HepG2 (cell line): ENCODE measurements around the gene UBE2M. TPM values are rescaled to one million over a fixed set of nuclear protein-coding genes. Genes with fewer than 3 reads are reported as not detected.

Experiments
- AGO2 ChIP-seq: fragments of 200-400 bp; formaldehyde crosslinking; optimal IDR thresholded peaks from 2 replicates; pipeline ENCODE3; 2017; ENCODE audit warnings: mild to moderate bottlenecking, low read depth, low read length, moderate library complexity
- DNMT1 ChIP-seq: sonication (generic); formaldehyde crosslinking; IDR thresholded peaks from 2 replicates; pipeline ENCODE4 v1.5.1; 2020; ENCODE audit warnings: mild to moderate bottlenecking, missing genetic modification reagents
- HOXA3 ChIP-seq: sonication (generic); formaldehyde crosslinking; IDR thresholded peaks from 2 replicates; pipeline ENCODE4 v1.5.0; 2020; ENCODE audit warnings: missing genetic modification reagents
- MZF1 ChIP-seq: sonication (generic); formaldehyde crosslinking; IDR thresholded peaks from 2 replicates; pipeline ENCODE4 v1.8.1; 2023; ENCODE audit warnings: mild to moderate bottlenecking, missing genetic modification reagents, borderline replicate concordance
- POLR2G ChIP-seq: fragments of 200-400 bp; formaldehyde crosslinking; IDR thresholded peaks from 2 replicates; pipeline ENCODE4 v1.6.1; 2018; ENCODE audit warnings: mild to moderate bottlenecking, low read depth, low read length, moderate library complexity
- RBM22 ChIP-seq: fragments of 200-400 bp; formaldehyde crosslinking; optimal IDR thresholded peaks from 2 replicates; pipeline ENCODE3; 2017; ENCODE audit warnings: mild to moderate bottlenecking, low read length, moderate library complexity
- ZNF326 ChIP-seq: sonication (generic); formaldehyde crosslinking; IDR thresholded peaks from 2 replicates; pipeline ENCODE4 v1.4.0; 2020; ENCODE audit warnings: missing genetic modification reagents, borderline replicate concordance
- ZNF510 ChIP-seq: sonication (generic); formaldehyde crosslinking; IDR thresholded peaks from 2 replicates; pipeline ENCODE4 v1.4.0; 2020; ENCODE audit warnings: low read depth, mild to moderate bottlenecking, missing genetic modification reagents
- ZNF781 ChIP-seq: sonication (generic); formaldehyde crosslinking; IDR thresholded peaks from 2 replicates; pipeline ENCODE4 v1.5.1; 2020; ENCODE audit warnings: borderline replicate concordance, mild to moderate bottlenecking, missing genetic modification reagents; ENCODE audit errors: not compliant biosample characterization
- polyA plus RNA-seq, 8 experiments: library from polyadenylated mRNA; depleted of rRNA in 3 of 8; stranded (reverse) in 7 of 8; unstranded in 1 of 8; fragments of >200 nt; fragmentation: Illumina TruSeq in 4 of 8; extraction: Trizol in 4 of 8; gene quantifications; 2 replicates each; pipeline versions ENCODE4 v1.2.1 to v1.2.3, GENCODE V29; 2011 to 2016; ENCODE audit warnings: low read depth in 4 of 8, missing spikeins in 1 of 8, mixed read lengths in 1 of 8; ENCODE audit not compliant: insufficient read depth in 1 of 8
- total RNA-seq, 5 experiments: library from RNA; depleted of rRNA; stranded (reverse); fragments of >200 nt; fragmentation: Illumina TruSeq; extraction: Trizol; gene quantifications; 2 replicates each; pipeline ENCODE4 v1.2.3, GENCODE V29; 2016; ENCODE audit warnings: low read depth in 1 of 5
- TF ChIP-seq, protein P1 (sequence below): sonication (generic); formaldehyde crosslinking; IDR thresholded peaks from 2 replicates; pipeline ENCODE4 v1.8.1; 2022; ENCODE audit warnings: low read depth, mild to moderate bottlenecking, missing genetic modification reagents

Gene UBE2M
- total and polyA plus RNA-seq, 2 of the 13 experiments (the other 11 are each of a cell fraction or from before 2014, with no cell fraction given): 36.2 to 50.3 TPM

GRCh38 chr19:58562122-58563033 lies 4.0 kb upstream of the UBE2M start (continued):
- TF ChIP-seq, protein P1, sequence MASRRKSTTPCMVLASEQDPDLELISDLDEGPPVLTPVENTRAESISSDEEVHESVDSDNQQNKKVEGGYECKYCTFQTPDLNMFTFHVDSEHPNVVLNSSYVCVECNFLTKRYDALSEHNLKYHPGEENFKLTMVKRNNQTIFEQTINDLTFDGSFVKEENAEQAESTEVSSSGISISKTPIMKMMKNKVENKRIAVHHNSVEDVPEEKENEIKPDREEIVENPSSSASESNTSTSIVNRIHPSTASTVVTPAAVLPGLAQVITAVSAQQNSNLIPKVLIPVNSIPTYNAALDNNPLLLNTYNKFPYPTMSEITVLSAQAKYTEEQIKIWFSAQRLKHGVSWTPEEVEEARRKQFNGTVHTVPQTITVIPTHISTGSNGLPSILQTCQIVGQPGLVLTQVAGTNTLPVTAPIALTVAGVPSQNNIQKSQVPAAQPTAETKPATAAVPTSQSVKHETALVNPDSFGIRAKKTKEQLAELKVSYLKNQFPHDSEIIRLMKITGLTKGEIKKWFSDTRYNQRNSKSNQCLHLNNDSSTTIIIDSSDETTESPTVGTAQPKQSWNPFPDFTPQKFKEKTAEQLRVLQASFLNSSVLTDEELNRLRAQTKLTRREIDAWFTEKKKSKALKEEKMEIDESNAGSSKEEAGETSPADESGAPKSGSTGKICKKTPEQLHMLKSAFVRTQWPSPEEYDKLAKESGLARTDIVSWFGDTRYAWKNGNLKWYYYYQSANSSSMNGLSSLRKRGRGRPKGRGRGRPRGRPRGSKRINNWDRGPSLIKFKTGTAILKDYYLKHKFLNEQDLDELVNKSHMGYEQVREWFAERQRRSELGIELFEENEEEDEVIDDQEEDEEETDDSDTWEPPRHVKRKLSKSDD (CRISPR knock-in tag): 0 out of 2 replicates have a peak, but pooled peaks have one; percentile 21
- TF ChIP-seq ZNF510 (CRISPR knock-in tag) (no peak), DNMT1 (CRISPR knock-in tag) (0 out of 2 replicates have a peak, but pooled peaks have one; percentile 38), POLR2G (peak; percentile 3; the same call in 1 of the 2 replicates), RBM22 (peak; percentile 4), ZNF326 (CRISPR knock-in tag) (peak; percentile 55; the same call in 1 of the 2 replicates), ZNF781 (CRISPR knock-in tag) (no peak), AGO2 (peak; percentile 96), MZF1 (CRISPR knock-in tag) (no peak), HOXA3 (CRISPR knock-in tag) (peak; percentile 39; the same call in 1 of the 2 replicates)
- TF ChIP-seq, all 625 proteins: peak for 13
